GM08714 (cell line): ENCODE measurements around the gene NCKAP5.

Experiments used
- H3K4me3 ChIP-seq: fragments of 200-500 bp; sonication (Bioruptor generic); 2 replicates; pipeline ENCODE4 v1.5.1; 2014; ENCODE audit warnings: mild to moderate bottlenecking, low read length, inconsistent platforms
- ZNF274 ChIP-seq: IDR thresholded peaks from 2 replicates; pipeline ENCODE4 v1.6.1; 2012; ENCODE audit warnings: mild to moderate bottlenecking, low read depth, low read length

The NCKAP5 gene

DNA sequence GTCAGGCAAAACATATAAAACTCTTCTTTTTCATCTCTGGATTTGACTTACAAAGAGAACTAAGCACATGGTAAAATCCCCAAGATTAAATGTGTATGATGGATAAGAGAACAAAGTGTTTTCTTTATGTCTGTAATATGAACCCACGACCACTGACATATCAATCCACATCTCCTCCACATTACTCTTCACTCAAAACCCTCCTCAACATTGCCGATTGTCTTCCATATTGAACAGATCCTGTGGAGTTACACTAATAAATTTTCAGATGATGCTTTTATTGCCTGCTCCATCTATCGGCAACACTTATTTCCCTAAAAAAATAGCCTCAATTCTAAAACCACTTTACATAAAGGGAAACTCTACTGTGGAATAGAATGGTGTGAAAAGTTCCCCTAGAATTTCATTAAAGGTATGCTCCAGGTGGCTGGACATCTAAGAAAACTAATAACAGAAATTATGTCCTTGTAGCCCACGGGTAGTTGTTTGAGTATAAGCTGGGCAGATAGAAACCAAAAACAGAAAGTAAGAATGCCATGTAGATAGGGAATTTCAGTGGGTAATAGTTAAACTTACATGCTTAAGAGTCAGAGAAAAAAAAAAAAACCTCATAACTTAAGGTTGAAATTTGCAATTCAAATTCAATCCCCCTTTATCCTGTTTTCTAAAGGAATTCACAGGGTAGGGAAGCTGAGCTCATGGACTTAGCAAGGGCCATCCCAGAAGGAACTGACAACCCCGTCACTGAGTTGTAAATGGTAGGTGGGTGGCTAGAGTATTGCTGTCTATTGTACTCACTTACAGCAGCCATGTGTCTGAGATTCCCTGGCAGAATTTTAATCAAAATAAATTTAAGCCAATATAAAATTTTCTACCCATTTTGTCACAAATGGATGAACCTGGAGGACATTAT, 592.8 kb downstream of the NCKAP5 start:
- no peak for TF ChIP-seq ZNF274
- no peak overlapping the region for H3K4me3 ChIP-seq

DNA sequence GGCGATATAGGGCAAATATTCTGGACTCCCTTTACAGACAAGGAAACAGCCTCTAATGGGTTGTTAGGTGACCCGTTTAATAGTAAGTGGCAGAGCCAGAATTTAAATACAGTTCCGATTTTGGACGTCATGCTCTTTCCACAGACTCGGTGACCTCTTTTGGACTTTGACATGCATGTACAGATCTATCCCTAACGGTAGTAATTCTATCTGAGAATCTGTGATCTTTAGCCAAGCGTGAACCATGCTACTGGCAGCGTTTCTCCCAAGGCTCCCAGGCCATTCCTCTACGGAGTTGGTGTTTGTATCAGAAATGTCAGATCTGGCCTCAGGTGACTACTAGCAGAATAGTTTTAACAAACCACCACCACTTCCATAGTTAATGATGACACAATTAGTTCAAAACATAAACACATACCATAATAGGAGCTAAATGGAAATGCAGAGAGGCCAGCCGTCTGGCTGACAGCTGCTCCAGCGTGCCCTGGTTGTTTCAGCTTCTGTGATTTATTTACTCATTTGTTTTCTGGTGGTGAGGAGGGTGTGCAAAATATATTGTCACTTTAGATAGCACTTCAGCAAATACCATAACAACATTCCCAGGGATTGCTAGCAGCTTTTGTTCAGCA, 593.7 kb downstream of the NCKAP5 start:
- TF ChIP-seq ZNF274, result no peak
- no peak overlapping the region for H3K4me3 ChIP-seq

DNA sequence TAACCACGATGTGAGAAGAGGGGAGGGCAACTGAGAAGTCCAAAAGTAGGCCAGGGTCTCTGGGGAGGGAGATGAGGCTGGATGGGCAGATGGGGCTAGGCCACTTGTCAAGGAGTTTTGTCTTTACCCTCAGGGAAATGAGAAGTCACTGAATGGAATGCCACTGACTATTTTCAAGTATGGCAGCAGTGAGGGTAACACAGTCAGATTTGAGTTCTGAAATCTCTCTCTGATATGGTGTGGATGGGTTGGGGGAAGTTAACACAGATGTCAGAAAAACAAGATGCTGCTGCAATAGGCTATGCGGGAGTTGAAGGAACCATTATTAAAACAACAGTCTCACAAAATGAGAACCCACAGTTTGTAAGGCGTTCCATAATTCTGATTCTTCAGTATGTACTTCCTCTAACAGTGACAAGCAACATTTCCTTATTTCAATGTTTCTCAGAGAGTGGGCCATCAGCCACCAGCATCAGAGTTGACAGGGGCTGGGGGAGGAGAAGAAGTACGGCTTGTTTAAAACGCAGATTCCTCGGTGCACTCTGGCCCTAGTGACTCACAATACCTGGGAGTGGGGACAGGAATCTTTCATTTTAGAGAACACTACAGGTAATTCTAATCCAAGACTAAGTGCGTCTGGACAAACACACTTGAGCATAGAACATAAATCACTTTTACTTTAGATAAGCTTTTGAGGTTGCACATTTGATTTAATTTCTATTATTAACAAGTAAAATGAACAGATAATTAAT, 596.8 kb downstream of the NCKAP5 start:
- TF ChIP-seq ZNF274, result no peak
- H3K4me3 ChIP-seq, result no peak overlapping the region

DNA sequence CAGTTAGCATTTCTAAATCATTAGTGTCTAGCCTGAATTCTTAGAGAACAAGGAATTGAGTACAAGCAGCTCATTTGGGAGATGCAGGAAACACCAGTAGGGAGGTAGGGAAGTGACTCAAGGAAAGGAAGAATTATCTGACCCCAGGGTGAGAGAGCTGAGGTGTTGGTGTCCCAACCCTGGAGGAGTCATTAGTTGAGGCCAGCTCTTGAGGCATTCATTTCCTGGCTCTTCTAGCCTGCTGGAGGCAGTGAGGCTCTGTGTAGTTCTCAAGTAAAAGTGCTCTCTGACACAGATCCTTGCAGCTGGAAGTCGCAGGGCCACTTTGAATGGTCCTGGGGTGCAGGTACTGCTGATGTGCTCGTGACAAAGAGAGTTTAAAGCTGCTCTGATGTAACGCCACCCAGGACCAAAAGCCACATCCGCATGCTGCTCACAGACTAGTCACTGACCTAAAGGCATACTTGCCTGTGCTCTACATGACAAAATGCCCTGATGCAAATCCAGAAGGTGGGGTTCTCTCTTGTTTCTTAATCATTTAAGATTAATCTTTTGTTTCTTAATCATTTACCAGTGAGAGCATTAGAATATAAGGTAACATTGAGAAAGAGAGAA, 598.8 kb downstream of the NCKAP5 start:
- no peak overlapping the region for H3K4me3 ChIP-seq
- no peak for TF ChIP-seq ZNF274

DNA sequence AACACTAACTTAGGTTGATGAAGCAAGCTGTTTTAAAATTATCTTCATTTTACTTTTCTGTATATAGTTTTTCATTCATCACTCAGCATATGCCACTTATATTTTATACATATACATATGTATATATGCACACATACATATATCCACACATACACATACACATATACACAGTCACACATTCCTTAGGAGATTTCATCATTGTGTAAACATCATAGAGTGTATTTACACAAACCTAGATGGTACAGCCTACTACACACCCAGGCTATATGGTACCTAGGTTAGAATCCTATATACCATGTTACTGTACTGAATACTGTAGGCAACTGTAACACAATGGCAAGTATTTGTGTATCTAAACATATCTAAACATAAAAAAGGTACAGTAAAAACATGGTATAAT, 602.8 kb downstream of the NCKAP5 start:
- TF ChIP-seq ZNF274, result no peak
- no peak overlapping the region for H3K4me3 ChIP-seq

DNA sequence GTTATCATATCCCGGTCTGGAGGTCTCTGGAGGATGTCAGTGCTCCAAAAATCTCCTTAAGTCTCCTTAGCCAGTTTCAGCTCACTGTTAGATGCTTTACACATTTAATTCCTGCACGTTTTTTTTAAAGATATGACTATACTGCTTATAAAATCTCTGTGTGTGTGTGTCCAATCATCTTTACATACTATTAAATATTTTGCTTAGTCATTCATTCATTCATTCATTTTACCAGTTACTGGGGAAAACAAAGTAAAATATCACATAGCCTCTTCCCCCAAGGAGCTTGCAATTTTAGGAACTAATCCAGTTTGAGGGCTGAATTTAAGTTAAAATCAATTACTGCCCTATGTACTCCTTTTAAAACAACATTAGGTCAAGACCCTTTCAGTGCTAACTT, 605.1 kb downstream of the NCKAP5 start:
- no peak for TF ChIP-seq ZNF274

DNA sequence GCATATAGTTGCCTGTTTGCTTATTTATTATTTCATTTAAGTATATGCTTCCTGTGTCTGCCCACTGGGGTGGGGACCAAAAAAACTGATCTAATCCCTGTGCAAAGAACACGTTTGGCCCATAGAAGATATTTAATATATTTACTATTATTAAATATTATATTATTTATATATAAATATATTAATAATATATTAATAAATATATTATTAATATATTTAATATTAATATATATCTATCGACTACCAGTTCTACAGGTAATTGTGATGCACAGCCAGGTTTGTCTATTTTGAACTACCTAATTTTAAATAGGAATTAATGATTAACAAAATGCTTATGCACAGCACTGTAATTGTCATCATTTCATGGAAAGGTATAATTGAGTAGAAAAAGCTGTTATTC, 609.4 kb downstream of the NCKAP5 start:
- no peak for TF ChIP-seq ZNF274
- H3K4me3 ChIP-seq, result no peak overlapping the region

More for the DNA sequence above, 605.1 kb downstream of the NCKAP5 start:
- H3K4me3 ChIP-seq, result no peak overlapping the region

DNA sequence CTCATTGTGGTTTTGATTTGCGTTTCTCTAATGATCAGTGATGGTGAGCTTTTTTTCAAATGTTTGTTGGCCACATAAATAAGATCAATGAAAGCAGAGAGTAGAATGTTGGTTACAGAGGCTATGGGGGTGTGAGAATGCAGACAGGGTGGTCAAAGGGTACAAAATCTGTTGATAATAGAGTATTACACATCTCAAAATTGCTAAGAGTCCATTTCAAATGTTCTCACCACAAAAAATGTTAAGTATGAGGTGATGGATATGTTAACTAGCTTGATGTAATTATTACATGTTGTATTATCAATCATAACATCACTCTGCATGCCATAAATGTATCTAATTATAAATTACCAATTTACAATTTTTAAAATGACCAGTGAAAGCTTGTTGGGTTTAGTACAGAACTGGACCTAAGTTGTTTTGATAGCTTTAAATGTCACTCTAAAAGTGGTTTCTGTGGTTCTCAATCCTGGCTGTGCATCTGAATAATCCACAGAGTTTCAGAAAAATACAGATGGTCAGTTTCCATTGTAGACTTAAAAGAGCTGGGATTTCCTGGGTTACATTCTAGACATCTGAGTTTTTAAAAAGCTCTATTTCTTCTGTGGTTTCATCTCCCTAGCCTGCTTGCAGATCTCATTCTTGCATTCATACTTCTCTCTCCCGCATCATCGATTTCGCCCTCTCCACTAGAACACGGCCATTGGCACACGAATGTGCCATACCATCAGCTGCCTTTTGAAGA, 612.2 kb downstream of the NCKAP5 start:
- H3K4me3 ChIP-seq, result no peak overlapping the region
- TF ChIP-seq ZNF274, result no peak

DNA sequence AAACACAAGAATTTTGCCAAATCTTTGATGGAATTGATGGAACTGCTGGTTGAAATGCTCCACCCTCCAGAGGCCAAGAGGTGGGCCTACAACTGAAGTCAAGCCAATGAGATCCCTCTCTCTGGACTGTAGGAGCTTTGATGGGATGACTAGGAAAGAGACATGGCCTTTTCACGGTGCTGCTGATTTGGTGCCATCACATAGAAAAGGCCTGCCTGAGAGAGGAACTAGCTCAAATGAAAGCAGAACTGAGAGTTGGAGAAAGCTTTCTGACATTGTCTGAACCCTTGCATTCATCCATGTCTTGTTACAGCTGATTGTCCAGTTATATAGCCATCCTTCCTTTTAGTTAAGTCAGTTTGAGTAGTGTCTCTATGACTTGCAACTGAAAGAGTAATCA, 614.5 kb downstream of the NCKAP5 start:
- no peak for TF ChIP-seq ZNF274
- H3K4me3 ChIP-seq, result no peak overlapping the region

DNA sequence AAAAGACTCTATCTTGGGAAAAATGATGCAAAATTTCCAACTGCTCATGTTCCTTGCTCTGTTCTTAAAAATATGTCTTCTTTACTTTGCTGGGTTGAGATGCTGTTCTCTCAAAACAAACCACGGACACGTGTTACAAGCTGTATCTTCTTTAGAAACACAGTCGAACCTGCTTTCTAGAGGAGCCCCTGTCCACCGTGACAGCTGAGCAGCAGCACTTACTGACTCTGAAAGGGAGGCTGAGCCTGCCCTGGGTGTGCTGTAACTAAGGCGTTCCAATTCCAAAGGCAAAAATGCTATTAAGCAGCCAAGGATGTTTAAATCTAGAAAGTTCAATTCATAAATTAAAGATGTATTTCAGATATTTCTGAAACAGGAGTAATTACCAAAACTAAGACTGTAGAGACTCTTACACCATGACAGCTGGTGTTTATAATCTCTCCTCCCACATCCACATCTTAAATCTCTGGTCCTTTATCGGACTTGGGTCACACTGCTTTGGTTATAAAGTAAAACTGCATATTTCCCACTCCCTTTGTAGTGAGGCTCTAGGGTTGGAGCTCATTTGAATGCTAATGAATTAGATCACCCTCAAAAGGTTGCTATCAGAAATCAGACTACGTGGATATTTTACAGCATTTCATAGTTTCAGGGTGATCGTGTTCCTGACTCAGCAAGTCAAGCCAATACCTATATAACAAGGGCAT, 617.1 kb downstream of the NCKAP5 start:
- H3K4me3 ChIP-seq, result no peak overlapping the region
- TF ChIP-seq ZNF274, result no peak

DNA sequence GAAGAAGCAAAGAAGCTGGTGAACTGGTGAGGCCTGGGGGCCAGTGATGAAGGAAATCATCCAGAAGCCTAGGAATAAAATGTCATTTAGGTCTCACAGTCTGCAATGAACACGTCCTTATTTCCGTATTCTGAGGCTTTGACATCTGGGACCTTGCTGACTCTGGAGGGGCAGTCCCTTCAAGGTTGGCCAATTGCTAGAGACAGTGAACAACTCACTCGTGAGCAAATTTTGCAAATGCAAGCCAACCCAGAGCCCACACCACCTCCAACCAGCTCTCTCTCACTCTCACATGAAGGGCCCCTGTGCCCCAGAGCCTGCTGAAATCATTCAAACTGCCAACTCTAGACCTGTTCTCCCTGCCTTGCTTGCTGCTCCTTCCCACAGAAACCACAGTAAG, 619.2 kb downstream of the NCKAP5 start:
- H3K4me3 ChIP-seq, result no peak overlapping the region
- TF ChIP-seq ZNF274, result no peak

DNA sequence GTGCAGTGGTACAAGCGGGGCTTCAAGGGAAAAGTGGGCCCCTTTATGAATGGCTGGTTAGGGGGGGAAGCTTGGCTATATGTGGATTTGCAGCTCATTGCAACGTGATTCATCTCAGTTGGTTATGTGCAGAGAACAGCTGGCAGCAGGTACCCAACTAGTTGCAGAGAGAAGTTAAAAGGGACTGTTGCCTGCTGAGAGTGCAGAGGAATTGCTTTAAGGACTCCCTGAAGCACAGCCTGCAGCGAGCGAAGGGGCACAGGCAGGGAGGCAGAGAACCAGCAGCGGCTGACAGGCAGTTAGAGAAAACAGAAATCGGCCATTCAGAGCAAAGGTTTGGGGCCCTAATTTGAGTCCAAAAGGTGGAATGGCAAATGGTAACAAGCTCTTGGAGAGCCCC, 620.1 kb downstream of the NCKAP5 start:
- no peak for TF ChIP-seq ZNF274
- no peak overlapping the region for H3K4me3 ChIP-seq

DNA sequence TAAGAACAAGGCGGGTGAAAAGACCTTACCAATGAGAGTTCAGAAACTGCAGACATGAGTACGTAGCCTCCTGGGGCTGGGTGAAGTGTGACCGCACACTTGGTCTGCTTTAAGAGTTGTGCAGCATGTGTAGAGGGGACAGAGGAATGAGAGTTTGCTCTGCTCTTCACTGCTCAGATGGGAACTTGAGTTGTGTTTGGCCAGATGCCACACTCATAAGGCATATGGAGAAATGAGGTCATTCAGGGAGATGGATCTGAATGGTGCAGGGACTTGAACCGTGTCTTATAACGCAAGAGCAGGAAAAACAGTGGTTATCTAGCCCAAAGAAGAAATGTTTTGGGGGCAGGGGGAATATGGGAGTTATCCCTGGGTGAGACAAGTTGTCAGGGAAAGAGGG, 624.4 kb downstream of the NCKAP5 start:
- H3K4me3 ChIP-seq, result no peak overlapping the region
- TF ChIP-seq ZNF274, result no peak
